HG02885 (cell line): ENCODE data around the gene ZNF574.

Experiments
- ATAC-seq: cut with Tn5 transposase; IDR thresholded peaks from one replicate; pipeline ENCODE4 v1.9.1; 2021; ENCODE audit warnings: mild to moderate bottlenecking; ENCODE audit not compliant: unreplicated experiment, poor library complexity

Gene ZNF574

DNA sequence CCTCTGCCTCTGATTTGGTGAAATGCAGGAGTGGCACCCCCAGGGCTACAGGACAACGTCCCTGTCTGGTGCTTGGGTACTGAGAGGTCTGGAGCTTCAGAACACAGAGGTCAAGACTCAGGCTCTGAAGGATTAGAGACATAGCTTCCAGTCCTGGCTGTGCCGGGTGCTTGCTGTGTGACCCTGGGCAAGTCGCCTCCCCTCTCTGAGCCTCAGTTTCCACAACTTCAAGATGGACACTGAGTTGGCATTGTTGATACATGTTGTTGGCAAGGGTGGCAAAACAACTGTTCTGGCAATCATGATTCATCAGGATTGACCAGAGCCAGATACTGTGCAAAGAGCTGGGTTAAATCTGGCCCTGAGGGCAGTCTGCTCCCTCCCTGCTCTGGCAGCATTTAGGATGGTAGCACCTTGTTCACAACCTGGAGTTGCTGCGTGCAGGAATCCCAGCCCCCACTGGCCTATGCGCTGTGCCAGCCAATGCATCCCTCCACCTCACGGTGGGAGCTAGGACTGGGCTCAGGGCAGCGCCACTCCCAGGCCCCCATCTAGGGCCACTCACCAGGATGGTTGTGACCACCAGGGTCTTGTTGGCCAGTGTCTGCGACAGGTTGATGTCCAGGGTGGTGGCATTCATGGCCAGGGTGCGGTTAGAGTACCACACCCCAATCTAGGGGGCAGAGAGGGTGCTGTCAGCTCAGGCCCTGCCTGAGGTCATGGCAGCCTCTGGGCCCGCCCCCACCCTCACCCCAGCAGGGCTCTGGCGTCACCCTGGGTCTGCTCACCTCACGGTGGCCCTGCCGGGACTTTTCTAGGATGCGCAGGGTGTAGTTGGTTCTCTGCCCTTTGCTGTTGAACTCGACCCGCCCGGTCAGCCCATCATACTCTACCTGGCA, 22.7 kb upstream of the ZNF574 start:
- no peak for ATAC-seq

DNA sequence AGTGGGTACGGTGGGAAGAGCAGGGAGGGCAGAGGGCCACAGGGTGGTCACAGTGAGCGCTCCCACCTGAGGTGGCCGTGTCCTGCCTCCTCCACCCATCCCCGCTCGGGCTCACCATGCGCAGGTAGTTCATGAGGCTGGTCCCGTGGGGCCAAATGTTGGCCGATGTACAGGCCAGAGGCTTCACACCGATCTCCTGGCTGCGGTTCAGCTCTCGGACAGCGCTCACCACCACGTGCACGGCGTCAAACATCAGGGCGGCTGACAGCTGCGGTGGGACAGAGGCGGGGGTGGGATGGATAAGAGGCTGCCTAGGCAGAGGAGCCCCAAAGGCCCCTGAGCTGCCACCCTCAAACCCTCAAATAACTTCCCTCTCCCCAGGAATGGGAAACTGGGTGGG, 21.8 kb upstream of the ZNF574 start:
- ATAC-seq = no peak

DNA sequence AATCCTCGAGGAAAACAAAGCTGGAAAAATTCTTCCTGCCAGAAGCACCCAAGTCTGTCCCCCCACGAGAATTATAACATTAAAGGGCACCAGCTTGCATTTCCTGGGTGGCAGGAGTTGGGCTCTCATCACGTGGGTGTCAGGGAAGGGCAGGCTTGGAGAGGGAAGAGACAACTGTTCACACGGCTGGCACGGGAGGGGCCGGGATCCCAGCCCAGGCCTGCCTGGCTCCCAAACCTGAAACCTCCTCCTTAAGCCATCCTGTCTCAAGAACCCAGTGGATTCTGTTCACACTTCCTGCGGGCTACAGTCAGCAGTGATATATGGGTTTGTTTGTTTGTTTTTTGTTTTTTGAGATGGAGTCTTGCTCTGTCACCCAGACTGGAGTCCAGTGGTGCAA, 18.1 kb upstream of the ZNF574 start:
- ATAC-seq = no peak

DNA sequence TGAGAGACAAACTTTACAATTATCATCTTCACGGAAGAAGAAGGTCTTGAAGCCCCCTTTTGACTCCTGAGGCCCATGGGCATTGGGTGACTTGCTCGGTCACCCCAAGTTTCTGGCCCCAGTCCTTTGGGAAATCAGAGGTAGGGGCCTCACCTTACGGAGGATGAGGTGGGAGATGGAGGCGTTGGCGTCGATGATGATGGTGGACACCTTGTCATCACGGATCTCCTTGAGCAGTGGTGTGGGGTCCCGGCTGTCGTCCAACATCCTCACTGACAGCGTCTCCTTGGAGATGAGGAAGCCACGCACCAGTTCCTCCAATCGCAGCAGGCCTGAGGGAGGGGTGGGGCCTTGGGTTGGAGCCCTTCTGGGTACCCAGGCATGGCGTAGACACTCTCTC, 16.8 kb upstream of the ZNF574 start:
- no peak for ATAC-seq

DNA sequence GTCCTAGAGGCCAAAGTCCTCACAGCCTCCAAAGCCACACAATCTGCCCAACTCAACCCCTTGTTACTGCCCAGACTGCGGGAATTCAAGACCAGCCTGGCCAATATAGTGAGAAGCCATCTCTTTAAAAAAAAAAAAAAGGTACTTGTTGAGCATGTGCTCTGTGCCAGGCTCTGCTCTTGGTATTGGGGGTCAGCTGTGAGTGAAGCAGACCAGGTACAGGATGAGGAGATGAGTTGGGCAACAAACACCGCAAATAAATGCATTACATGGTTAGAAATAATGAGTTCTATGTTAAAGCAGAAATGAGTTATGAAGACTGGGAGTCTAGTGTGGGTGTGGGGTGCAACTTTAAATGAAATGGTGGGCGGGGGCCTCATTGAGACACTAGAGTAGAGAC, 15.8 kb upstream of the ZNF574 start:
- ATAC-seq = no peak

DNA sequence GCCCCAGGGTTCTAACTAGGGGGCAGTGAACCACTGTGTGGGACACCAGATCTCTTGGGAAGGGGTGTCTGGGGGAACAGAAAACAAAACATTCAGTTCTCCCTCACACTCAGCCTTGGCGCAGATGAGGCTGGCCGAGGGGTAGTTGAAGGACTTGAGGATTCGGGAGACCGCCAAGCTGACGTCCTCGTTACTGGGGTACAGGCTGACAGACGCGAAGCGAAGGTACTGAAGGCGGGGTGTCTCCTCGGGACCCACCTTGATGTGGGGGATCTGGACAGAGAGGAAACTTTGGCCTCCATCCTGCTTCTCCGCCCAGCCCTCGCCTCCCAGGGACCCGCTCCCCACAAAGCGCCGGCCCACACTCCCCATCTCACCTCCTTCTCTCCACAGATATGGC, 13.6 kb upstream of the ZNF574 start:
- ATAC-seq = no peak

DNA sequence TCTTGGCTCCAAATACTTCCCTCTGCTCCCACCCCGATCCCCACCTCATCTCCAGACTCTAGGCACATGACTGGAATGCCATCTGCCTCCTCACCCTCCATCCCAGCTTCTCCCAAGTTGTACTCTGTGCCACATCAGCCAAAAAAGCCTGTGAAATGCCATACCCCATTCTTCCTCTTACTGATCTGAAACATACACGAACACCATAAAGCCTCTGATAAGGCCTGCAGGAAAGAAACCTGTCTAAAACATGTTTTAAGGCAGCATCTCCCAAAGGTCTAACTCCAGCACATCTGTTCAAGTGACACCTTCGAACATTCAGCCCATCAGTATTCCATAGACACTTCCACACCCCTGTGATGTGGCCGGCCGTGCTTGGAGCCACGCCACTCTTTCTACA, 11.5 kb upstream of the ZNF574 start:
- no peak for ATAC-seq

DNA sequence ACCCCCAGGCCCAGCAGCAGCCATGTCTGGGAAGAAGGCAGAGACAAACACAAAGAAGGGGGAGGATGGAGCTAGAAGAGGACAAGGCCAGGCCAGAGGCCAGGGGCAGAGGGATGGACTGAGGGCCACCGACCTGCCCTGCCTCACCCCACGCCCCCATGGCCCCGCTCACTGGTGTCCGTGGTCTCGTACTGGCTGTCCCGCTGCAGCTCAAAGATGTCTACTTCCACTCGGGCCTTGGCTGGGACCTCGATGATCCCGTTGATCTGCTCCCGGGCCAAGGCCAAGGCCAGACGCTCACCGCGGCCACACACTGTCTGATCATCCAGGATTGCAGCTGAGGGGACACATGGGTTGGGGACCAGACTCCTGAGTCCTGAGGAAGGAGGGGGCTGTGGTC, 10.9 kb upstream of the ZNF574 start:
- ATAC-seq = no peak

DNA sequence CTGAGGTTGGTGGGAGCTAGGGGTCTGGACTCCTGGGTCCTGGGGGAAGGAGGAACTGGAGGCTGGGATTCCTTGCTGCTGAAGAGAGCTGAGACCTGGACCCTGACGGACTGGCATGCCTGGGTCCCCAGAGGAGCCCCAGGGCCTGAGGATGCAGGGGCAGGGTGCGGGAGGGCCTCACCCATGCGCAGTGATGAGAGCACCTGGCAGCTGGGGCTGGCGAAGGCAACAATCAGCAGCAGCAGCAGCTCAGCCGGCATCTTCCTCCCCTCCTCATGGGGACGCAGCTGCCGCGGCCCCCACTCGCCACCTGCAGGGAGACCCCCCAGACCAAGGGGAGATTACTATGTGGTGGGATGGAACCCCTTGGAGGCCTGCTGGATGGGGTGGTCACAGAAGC, 10.5 kb upstream of the ZNF574 start:
- ATAC-seq = no peak

DNA sequence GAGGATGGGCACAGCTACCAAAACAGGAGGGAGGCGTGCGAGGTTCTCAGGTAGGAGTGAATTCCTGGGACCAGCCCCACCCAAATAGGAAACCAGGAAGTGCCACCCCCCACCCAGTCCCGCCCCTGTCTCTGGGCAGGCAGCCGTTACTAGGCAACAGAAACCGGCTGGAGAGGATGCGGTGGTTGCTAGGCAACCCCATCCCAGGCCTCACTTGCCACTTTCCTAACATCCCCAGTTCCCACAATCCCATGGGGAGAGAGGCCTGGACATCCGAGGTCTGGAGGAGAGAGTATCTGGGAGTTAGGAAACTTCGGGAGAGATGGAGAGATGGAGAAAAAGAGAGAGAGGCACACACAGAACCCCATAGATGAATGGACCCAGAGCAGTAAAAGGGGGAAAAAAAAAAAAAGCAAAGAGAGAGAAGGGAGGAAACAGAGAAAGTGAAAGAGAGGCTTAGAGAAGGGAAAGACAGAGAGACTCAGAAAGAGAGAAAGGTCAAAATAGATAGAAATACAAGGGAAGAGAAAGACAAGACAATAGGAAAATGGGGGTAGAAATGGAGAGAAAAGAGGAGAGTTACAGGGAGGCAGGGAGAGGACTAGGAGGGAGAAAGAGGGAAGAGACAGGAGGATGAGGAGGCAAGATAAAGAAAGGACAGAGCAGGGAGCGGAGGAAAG, 9.8 kb upstream of the ZNF574 start:
- ATAC-seq = no peak

DNA sequence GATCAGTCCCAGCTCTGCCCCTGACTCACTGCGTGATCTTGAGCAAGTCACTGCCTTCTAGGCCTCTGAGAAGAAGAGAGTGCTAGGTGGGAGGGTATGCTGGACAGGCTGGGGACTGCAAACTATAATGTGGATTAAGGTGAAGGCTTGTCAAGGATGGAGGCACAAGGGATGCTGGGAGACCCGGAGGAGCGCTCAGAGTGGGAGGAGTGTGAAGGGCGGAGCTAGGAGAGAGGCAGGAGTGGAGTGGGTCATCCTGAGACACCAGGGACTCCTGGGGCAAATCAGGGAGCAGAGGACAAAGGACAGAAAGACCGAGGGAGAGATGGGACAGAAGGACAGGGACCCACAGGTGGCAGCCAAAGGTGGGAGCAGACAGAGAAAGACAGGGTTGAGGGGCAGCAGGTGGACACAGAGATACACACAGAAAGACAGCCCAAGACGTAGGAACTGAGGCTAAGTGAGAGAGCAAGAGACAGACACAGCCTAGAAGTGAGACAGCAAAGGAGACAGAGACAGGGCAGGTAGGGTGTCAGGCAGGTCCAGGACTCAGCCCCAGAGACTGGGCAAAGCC, 8.6 kb upstream of the ZNF574 start:
- no peak for ATAC-seq

DNA sequence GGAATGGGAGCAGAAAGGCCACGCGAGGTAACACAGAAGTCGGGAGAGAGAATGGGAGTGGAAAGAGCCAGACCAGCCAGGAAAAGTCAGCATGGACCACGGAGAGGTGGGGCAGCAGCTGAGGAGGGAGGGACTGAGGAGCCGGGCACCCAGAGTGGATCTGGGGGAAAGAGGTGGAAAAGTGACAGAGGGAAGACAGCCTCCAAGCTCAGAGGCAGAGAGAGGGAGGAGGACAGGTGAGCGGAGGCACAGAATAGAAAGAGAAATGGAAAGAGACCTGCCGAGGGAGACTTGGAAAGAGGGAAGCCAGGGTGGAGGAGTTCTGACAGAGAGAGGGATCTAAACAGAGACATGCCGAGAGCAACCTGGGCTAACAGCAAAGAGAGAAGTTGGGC, 7.6 kb upstream of the ZNF574 start:
- no peak for ATAC-seq

DNA sequence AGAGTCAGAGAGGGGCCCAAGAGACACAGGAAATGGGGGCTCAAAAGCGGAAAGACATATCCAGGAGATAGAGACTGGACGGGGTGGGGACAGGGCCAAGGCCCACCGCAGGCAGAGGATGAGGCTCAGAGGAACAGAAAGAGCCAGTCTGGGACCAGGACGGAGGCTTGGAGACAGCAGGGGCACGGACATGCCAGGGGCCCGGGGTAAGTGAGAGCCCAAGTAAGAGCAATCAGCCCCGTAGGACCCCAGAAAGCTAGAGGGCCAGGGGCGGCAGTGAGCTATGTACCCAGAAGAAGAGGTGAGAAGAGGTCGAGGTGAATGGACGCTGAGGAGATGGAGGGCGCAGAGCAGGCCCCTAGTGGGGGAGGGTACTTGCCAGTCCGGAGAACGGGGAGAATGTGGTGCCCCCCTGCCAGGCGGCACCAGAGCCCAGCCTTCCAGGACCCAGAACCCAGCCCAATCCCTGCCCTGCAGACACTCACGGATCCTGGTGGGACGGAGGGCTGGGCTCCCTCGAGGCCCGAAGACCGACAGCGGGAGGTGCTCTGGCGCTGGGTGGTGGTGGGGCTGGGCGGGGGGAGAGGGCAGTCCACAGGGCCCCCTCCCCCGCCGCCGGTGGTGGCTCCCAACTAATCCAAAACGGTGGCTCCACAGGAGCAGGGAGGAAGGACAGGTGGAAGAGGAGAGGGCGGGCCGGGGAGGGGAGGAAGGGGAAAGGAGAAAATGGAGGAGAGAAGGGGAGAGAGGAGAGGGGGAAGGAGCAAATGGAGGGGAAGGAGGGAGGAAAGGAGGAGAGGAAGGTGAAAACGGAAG, 7.0 kb upstream of the ZNF574 start:
- no peak for ATAC-seq

DNA sequence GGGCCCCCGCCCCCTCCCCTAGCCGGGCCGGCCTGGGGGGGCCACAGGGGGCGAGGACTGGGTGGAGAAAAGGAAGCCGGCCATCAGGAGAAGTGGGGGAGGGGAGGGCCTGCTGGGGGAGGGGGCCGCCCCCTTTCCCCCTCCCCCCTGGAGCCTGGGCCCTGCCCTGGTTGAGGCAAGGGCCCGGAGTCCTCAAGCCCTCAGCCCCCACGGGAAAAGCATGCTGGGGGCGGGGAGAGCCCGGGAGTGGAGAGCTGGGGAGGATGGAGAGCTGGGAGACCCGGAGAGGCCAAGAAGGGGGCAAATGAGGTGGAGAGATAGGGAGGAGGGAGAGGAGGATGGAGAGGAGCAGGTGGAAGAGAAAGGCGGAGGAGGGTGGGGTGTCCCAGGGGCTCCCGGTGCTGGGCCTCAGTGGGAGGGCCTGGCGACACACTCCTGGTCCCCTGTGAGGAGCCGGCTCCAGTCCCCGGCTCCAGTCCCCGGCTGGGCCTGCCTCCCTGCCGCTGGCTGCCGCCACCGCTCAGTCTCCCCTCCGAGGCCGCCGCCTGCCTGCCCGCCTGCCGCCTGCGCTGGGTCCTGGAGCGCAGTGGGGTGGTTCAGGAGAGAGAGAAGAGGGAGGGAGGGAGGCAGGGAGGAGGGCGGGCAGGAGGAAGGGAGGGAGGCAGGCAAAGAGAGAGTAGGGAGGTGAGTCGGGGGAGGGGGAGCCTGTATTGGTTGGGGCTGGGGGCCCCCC, 6.2 kb upstream of the ZNF574 start, which contains the start of gene GRIK5:
GRIK5 (minus strand) TSS at position 588 of the 733 bp plus-strand sequence. CDS start 4,436 bp downstream, outside the sequence.
- ATAC-seq = no peak

DNA sequence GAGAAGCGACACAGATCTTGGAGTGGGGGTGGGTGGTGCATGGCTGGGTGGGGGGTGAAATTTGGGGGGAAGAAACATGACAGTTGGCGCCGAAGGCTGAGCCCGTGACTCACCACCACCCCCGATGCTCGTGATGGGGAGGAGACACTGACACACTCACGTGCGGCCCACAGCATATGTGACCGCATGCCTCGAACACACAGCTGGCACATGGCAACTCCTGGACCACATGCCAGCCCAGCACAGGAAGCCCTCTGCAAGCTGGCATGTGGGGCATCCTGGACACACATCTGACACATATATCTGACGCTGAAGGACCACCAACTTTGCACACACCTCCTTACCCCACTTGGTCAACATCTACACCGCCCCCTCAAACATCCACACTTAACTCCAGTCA, 4.7 kb upstream of the ZNF574 start:
- ATAC-seq = no peak

DNA sequence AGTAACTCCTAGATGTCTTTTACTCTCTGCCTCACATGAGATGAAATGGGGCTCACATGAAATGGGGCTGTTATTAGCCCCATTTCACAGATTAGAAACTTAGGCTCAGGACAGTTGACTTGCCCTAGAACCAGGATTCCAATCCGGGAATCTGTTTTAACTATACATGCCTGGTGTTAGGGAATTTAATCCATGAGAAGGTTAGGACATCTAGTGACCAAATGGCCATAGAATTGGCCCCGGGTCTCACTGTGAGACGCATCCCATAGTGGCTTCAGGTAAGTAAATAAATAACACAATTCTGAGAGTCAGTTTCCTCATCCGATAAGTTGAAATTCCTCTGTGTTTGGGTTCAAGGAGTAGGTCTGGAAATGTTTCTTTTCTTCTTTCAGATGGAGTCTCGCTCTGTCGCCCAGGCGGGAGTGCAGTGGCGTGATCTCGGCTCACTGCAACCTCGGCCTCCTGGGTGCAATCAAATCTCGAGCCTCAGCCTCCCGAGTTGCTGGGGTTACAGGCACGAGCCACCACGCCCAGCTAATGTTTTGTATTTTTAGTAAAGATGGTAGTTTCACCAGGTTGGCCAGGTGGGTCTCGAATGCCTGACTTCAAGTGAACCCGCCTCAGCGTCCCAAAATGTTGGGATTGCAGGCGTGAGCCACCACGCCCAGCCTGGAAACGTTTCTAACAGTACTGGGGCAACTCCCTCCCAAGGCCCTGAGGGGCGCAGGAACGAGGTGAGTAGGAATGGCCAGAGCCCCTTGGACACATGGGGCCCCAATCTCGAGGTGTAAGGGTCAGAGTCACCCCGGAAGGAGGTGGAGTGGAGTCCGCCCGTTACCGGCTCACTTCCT, 1.2 kb upstream of the ZNF574 start:
- ATAC-seq = no peak

DNA sequence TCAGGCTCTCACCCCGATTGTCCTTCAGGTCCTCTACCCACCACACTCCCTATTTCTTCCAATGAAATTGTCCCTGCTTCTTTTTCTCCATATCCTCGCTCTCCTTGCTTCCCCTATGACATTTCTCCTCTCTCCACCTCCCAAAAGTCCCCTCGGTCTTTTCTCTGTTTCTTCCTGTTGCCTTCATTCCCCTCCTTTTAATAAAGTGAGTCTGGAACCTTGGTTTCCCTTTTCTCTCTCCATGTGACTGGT, 676 bp upstream of the ZNF574 start:
- ATAC-seq = no peak

DNA sequence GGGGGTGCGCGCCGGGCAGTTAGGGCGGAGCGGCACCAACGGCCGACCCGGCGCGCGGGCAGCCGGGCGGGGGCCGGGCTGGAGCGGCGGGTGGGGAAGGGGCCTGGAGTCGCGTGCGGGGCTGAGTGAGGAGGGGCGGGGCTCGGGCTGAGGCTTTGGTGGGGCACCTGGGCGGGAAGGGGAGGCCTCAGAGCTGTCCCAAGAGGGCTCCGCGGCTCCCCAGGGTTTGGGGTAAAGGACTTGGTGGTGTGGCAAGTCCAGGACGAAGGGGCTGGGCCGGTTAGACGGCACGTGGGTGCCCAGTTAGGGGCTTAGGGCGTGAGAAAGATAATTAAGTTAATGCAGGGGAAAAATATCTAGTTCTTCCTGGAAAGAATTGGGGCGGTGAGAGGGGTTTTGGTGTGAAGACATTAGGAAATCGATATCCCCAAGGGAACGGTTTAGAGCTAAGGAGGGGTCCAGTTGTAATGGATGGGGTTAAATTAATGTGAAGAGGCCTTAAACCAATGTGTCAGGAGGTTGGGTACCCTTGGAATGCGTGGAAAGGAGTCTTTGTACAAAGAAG, 496 bp downstream of the ZNF574 start:
- ATAC-seq = no peak

DNA sequence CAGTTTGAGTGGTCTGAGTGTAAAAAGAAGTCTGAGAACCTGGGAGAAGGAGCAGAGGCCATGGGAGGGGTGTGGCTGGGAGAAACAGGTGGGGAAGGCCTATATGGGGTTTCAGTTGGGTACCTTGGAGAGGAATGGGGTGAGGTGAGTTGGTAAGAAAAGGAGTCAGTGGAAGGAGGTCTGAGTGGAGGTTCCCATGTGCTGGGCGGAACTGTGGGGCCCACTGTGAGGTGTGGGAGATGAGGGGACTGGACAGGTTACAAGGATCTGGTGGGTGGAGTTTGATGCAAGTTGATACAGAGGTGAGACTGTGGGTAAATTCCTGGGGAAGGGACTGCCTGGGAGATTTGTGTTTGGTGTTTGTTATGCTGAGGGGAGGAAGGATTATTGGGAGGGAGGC, 2.1 kb downstream of the ZNF574 start:
- no peak for ATAC-seq
